Skin of body (tissue), 2 donors: Measurements from ENCODE around the gene CBX1. TPM values are rescaled to one million over a fixed set of nuclear protein-coding genes. Genes with fewer than 3 reads are reported as not detected.
"Not testable (repeated sequence)": the region's sequence is repeated elsewhere in the genome, so short reads cannot be mapped to it uniquely, and the experiment has no call there.

Experiments used
- DNase-seq: peaks from one replicate; lab custom pipeline; 2025; lab: John Stamatoyannopoulos, UW
- total RNA-seq: library from RNA; depleted of rRNA; stranded (reverse); fragments of >200 nt; gene quantifications from one replicate; pipeline ENCODE4 v1.2.3, GENCODE V29; 2014

Gene CBX1
- total RNA-seq, 1 donor from 2014 or later, result 44.2 TPM

DNA sequence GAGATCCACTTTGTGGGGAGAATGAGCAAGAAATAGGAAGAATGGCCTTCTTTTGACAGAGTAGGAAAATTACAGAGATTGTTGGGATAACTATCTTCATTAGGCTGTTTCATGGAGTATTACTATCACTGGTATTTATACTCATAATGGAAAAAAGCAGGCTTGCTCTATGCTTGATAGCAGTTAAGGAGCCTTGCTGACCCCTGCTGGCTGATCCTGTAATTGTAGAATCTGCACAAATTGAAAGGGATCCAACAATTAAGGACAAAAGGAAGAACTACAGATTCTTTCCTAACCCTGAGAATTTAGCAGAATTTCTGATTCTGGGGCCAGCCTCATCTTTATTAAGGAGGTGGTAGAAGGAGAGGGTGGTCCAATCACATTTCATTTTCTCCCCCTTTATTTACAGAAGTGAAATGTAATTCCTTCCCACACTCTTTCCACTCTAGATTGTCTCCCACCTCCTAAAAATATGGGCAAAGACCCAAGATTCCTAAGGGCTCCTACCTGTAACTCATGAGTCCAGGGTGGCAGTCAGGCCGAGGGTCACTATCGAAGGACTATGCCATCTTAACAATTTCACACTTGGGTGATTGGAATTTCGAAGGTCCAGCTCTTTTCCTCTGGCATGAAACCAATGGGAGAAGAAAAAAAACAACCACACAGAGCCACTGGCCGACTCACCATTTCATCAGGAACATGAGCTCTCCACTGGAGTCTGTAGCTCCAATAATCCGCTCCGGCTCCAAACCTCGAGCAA is 26.8 kb downstream of the CBX1 start:
- DNase-seq, result peak; percentile 69

DNA sequence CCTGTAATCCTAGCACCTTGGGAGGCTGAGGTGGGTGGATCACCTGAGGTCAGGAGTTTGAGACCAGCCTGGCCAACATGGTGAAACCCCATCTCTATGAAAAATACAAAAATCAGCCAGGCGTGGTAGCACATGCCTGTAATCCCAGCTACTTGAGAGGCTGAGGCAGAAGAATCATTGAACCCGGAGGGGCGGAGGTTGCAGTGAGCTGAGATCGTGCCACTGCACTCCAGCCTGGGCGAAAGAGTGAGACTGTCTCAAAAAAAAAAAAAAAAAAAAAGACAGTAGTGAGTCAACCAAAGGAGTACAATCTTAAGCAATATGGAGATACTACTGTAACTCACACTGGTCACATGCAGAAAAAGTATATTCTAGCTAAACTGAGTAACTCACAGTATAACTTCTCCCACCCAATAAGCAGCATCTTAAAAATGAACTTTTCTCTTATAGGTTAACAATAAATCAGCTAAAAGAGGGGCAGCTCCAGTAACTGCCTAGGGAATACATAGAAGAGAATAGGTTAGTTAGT is 27.6 kb downstream of the CBX1 start:
- not testable (repeated sequence) for DNase-seq

DNA sequence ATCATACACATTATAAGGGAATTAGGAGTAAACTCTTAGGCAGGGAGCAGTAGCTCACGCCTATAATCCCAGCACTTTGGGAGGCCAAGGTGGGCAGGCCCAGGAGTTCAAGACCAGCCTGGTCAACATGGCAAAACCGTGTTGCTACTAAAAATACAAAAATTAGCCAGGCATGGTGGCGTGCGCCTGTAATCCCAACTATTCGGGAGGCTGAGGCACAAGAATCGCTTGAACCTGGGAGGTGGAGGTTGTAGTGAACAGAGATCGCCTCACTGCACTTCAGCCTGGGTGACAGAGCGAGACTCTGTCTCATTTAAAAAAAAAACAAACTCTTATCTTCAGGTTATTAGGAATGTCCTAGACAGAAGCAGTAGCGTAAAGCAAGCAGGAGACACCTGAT is 28.5 kb downstream of the CBX1 start:
- not testable (repeated sequence) for DNase-seq

DNA sequence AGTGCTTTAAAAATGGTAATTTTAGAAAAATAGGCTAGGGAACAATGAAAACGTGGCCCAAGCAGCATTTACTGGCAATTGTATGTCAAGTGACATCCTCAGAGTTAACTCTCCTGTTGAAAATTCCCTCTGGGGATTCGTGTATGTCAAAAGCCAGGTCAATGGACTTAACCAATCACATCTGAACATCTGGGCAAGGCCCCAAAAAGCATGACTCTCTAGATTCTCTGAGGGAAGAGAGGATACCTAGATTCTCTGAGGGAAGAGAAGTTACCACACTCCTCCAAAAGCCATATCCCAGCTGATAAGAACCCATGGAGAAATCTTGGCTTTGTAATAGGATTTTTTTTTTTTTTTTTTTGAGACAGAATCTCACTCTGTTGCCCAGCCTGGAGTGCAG is 29.6 kb downstream of the CBX1 start:
- no peak for DNase-seq

DNA sequence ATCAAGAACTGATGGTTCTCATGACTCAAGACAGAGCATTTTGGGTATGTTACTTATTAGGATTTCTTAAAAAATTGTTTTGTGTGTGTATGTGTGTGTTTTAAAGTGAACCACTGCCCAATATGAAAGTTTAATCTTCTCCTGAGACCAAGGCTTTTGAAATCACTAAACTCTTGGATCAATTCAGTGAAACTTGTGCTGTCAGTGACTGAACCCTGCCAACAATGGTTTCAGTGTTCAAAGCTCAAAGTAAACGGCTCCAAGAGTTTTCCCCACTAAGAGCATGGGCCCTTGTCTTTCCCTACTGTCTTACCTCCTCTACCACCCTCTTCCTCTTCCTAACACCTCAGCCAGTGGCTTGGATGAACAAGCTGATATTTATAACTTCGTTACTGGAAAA is 31.1 kb downstream of the CBX1 start:
- peak; percentile 19 for DNase-seq

DNA sequence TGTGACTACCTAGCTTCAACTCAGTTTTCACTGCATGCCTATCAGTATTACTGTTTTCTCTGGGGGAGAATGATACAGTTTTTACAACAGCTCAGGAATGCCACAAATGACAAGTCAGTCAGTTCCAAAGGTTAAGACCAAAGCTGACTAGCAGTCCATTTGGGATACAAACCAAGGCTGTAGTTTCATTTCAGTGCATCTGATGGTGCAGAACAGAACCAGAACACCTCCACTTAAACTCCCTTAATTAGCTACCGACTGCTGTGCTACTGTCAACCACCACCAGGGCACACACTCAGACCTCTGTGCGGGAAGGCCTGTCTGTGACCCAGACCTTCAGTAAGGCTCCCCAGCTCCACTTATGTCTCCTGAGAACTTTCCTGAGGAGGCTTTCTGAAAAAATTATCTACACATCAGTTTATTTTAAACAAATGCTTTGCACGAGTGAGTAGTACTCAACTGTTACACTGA is 32.8 kb downstream of the CBX1 start:
- no peak for DNase-seq

DNA sequence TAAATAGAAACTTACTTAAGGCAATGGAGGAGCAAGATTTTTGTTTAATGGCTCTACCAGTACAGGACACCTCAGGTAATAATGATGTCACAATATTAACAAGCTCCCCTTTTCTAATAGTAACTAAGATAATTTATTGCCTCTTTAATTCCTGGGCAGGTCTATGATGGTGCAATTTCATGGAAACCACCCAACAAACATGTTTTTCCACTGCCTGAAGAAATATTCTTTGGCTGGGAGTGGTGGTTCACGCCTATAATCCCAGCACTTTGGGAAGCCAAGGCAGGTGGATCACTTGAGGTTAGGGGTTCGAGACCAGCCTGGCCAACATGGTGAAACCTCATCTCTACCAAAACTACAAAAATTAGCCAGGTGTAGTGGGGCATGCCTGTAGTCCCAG is 33.5 kb downstream of the CBX1 start:
- not testable (repeated sequence) for DNase-seq

DNA sequence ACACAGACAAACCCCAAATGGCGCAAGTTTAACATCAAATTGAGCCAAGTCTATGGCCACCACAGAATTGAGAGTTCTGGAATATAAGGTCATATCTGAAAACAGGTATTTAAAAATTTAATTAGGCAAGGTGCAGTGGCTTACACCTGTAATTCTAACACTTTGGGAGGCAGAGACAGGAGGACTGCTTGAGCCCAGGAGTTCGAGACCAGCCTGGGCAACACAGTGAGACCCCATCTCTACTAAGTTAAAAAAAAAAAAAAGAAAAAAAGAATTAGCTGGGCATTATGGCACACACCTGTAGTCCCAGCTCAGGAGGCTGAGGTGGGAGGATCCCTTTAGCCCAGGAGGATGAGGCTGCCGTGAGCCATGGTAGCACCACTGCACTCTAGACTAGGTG is 34.0 kb downstream of the CBX1 start:
- DNase-seq, result no peak

DNA sequence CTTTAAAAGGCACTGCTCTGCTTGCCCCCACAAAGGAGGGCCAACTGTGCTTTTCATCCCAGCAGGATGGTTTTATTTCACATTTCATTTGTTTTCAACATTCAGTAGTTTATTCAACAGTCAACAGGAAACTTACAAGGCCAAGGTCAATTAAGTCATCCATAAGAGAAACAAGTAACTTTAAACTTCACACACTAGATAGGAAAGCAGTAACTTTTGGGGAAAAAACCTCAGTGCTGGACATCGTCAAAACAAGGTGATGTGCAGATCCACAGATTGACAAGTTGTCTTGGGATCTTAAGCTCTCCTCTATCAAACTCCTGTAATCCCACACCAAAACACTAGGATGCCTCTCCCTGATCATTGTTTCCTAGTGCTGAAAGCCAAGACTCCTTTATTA is 34.6 kb downstream of the CBX1 start:
- DNase-seq, result no peak

DNA sequence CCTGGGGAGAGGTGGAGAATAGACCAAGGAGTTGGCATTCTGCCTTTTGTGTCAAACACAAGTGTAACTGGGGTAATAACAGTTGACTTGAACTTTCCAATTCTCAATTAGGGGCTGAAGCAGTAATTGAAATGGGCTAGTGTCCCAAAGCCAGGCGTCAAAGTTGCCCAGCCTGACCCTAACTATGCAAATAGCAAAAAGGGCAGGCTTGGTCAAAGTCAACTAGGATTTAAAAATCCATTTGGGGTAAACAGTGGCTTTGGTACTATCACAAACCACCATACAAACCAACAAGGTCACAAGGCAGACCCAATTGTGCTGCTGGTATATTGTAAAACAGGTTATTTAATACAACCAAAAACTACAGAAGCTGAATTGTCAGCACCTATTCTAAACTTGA is 35.1 kb downstream of the CBX1 start:
- no peak for DNase-seq

DNA sequence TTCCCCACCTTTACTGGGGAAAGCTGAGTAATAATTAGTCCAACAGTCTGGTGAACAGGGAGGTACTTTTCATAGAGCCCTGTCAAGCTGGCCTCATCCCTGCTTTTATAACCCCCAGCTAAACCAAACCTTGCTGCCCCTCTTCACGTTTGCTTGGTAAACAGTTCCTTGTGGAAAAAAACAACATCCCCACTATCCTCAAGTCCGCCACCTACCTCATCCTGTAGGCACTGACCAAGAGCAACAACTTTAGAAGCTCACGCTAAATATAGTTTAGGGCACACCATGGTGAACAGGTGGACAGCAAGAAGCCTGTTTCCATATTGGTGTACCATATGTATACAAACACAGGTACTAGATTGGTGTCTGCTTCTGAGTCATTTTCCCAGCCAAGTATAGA is 36.6 kb downstream of the CBX1 start:
- no peak for DNase-seq

DNA sequence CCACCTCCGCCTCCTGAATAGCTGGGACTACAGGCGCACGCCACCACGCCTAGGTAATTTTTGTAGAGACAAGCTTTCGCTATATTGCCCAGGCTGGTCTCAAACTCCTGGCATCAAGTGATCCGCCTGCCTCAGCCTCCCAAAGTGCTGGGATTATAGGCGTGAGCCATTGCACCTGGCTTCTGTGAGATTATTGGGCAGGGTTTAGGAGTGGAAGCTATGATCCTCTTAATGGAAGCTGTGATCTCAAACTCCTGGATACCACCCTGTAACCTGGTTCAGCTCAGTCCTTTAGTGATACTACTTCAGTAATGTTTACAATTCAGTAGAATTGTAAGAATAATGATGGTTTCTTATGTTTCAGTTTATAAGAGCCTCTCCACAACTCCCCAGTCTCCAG is 39.0 kb downstream of the CBX1 start:
- DNase-seq, result no peak

DNA sequence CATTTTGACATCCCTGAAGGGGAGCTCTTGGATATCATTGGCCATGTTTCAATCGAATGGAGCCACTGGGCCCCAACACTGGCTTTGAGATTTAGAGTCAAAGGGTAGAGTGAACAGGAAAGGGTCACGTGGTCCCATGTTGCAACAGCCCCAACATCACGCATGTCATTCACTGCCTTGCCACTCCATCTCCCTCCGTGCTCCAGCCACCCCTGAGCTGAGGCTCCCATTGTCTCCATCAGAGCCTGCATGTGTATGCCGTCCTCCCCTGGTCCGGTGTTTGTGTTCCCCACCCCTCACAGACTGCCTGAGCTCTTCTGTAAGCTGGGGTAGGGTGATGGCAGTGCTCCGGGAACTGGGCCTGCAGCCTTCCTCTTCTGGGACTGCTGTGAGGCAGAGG is 41.0 kb downstream of the CBX1 start:
- no peak for DNase-seq

DNA sequence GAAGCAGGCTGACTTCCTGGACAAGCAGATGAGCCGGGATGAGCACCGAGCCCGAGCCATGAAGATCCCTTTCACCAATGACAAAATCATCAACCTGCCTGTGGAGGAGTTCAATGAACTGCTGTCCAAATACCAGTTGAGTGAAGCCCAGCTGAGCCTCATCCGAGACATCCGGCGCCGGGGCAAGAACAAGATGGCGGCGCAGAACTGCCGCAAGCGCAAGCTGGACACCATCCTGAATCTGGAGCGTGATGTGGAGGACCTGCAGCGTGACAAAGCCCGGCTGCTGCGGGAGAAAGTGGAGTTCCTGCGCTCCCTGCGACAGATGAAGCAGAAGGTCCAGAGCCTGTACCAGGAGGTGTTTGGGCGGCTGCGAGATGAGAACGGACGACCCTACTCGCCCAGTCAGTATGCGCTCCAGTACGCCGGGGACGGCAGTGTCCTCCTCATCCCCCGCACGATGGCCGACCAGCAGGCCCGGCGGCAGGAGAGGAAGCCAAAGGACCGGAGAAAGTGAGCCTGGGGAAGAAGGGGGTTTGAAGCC is 42.1 kb downstream of the CBX1 start:
- no peak for DNase-seq

DNA sequence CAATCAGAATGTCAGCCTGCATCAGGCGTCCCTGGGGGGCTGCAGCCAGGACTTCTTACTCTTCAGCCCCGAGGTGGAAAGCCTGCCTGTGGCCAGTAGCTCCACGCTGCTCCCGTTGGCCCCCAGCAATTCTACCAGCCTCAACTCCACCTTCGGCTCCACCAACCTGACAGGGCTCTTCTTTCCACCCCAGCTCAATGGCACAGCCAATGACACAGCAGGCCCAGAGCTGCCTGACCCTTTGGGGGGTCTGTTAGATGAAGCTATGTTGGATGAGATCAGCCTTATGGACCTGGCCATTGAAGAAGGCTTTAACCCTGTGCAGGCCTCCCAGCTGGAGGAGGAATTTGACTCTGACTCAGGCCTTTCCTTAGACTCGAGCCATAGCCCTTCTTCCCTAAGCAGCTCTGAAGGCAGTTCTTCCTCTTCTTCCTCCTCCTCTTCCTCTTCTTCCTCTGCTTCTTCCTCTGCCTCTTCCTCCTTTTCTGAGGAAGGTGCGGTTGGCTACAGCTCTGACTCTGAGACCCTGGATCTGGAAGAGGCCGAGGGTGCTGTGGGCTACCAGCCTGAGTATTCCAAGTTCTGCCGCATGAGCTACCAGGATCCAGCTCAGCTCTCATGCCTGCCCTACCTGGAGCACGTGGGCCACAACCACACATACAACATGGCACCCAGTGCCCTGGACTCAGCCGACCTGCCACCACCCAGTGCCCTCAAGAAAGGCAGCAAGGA is 42.7 kb downstream of the CBX1 start:
- DNase-seq, result no peak

DNA sequence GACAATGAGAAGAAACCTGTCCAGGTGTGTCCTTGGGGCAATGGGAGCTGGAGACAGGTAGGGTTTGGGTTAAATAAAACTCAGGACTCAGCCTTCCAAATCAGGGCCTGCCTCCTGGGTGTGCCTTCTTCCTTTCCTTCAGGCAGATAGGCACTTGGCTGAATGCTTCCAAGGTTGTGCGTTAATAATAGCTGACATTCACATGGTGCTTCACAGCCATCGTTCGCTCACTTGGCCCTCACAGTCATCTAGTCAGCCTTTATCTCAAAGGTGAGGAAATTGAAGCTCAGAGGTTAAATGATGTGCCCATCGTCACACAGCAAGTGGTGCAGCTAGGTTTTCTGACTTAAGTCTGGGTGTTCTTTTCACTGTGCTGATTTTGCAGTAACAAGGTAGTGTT is 43.7 kb downstream of the CBX1 start:
- DNase-seq, result no peak

DNA sequence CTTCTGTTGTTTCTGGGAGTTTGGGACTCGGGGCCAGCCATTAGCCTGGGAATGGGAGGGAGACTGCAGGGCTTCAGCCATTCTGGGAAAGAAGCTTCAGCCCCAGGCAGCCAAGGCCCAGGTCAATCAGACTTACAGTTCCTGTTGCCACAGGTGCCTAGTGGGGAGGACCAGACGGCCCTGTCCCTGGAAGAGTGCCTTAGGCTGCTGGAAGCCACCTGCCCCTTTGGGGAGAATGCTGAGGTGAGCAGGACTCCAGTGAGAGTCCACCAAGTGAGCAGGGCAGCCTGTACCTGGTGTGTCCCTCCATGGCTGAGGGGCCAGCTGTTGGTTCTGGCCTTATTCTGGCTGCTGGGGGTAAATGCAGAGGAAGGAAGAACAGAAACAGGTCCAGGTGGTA is 44.4 kb downstream of the CBX1 start:
- no peak for DNase-seq

DNA sequence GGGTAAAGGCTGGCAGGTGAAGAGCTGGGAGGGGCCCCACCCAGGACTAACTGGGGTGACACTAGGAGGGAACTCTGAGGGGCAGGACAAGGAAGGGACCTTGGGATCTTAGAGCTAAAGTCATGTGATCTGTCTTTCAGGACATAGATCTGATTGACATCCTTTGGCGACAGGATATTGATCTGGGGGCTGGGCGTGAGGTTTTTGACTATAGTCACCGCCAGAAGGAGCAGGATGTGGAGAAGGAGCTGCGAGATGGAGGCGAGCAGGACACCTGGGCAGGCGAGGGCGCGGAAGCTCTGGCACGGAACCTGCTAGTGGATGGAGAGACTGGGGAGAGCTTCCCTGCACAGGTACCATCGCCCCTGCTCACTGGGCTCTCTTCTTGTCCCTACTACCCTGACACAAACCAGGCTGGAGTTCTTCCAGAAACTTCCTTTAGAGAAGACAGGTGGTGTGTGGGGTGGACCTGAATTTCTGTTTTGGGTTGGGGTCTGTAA is 45.0 kb downstream of the CBX1 start:
- DNase-seq, result no peak

DNA sequence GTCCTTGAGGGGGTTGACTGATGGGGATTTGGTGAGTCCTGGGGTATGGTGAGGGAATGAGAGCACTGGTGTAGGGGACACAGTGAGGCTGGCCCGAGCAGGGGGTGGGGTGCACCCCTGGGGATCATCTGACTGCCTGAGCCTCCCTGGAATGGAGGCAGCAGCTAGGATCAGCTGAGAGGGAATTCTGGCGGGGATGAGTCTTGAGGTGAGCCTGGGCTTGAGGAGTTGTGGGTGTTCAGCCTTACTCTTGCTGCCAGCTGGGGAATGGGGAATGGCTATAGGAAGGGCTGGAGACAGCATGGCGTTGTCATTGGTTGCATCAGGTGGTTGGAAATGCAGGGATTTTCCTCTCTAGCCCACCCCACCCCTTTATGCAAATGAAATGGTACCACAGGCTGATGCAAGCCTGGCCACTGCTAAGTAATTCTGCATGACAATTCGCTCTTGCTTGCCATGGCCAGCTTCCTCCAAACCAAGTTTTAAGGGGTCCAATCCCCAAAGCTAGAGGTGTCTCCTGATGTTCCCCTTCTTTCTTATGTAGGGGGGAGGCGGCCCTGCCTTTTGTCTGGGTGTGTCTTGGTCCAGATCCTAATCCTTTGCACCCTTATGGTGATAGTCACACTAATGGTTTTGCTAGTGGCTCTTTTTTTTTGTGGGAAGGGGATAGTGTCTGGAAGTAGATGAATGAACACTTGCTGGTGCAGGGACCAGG is 45.6 kb downstream of the CBX1 start:
- no peak for DNase-seq

DNA sequence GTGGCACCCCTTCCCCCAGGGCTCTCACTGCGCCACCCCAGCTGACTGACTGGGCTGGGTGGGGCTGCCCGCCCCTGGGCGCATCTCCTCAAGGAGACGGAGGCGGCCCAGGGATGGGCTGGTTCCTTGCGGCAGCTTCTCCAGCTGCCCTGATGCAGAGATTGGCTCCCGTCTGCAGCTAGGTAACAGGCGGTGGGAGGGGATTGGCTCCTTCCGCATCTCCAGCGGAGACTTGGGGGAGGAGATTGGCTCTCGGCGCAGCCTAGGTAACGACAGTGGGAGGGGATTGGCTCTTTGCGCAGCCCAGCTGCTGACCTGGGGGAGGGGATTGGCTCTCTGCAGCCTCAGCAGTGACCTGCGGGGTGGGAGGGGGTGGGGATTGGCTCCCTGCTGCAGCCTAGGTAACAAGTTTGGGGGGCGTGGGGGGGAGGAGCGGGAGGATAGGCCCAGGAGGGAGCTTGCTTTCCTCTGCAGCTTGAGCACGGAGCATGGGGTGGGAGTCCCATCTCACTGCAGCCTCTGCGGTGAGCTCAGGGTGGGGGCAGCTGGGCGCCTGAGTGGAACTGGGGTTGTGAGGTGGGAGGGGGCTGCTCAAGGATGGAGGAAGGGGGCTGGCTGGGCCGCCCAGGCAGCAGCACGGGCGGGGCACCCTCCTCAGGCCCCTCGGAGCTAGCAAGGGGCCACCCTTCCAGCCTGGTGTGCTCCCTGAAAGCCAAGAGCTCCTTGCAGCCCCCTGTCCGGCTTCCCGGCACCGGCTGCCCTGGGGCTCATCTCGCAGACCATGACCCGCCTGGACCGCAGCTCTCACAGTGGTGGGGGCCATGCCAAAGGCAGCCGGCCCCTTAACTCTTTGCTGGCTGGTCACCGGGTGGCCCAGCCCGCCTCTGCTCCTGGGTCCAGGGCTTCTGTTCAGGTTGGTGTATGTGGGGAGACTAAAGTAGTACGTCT is 46.8 kb downstream of the CBX1 start:
- DNase-seq, result no peak
